Anterior cingulate cortex (tissue), 58 donors: ENCODE results near the gene WFDC10B.
"Not testable (repeated sequence)": the region's sequence is repeated elsewhere in the genome, so short reads cannot be mapped to it uniquely, and the experiment has no call there.

ENCODE experiments used
- DNase-seq, 58 donors: peaks; one replicate each; lab custom pipeline; 2025; lab: John Stamatoyannopoulos, UW

WFDC10B gene

DNA sequence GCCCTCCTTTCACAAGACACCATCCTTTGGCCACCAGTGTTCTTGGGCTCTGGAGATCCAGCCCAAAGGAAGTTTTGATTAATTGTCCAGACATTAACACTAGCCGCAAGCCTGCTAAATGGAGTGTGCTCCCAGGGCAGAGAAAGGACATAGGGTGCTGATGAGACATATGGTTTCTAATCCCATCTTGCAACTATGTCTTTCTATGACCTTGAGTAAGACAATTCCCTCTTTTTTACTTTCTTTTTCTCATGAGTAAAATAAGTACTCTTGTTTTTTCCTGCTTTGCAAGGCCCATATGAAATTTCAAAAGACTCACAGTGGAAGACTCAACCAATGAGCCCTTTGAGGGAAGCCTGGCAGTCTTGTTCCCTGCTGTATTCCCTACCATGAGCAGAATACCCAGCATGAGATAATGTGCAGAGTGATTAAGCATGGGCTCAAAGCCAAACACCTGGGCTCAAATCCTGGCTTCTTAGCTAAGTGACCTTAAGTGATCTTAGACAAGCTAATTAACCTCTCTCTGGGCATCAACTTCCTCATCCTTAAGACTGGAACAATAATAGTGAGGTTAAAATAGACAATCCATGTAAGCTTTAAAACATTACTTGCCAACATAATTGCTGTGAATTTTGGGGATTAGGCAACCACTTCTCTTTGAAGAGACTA, at the start of gene WFDC10B:
Gene WFDC10B, minus strand, starts transcription at position 51 of the 669 bp plus-strand sequence. CDS start 19,027 bp downstream, outside the sequence.
- no peak for DNase-seq

DNA sequence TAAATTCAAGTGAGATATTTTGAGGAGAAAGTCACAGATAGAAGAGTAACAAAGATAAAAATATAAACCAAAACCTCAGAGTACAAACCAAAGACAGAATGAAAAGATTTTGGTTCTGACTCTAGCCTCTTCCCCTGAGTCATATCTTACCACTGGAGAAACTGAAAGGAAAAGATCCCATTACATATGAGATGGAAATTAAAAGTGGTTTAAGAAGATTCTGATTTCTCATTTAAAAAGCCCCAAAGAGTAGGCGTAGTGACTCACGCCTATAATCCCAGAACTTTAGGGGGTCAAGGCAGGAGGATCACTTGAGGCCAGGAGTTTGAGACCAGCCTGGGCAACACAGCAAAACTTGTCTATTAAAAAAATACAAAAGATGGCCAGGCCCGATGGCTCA, 47.9 kb upstream of the WFDC10B start:
- DNase-seq, result no peak

DNA sequence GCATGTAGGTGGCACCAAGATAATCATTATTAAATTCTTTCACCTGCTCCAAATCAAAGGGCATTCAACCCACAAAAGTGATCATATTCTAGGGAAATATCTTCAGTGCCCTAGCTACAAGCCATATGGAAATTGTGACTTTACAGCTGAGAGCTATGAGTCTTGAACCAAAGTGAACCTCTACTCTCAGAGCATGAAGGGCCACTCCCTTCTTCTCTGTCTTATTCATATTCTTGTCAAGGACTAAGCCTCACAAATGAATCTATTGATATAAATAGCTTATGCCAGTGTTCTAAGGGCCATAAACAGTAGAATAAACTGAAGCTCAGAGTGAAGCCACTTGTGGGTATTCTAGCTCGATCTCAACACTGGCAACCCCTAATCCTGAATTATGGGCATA, 46.9 kb upstream of the WFDC10B start:
- DNase-seq, result no peak

DNA sequence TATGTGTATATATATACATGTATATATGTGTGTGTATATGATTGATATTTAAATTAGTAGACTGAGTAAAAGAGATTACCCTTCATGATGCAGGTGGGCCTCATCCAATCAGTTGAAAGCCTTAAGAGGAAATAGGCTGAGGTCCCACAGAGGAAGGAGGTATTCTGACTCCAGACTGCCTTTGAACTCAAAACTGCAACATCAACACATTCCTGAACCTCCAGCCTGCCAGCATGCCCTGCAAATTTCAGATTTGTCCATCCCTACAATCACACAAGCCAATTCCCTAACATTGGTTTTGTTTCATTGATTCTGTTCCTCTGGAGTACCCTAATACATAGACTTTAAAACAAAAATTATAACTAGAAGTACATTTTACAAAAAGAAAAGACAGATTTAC, 40.2 kb upstream of the WFDC10B start:
- DNase-seq, result no peak

DNA sequence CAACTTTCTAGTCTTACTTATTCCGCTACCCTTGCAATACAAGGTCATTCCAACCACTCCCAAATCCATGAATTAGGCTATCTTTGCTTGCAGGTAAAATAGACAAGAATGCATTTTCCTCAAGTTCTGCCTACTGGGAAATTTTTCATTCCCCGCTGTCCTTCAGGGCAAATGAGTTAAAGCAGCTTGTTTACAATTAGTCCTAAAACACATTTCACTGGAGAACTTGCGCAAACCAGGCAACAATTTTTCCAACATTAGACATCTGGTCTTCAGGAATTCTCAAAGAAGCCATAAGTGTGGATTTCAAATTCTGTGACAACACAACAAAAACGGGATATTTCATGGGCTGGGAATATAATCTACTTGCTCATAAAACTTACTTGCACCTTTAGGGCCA, 37.8 kb upstream of the WFDC10B start:
- DNase-seq, result no peak

DNA sequence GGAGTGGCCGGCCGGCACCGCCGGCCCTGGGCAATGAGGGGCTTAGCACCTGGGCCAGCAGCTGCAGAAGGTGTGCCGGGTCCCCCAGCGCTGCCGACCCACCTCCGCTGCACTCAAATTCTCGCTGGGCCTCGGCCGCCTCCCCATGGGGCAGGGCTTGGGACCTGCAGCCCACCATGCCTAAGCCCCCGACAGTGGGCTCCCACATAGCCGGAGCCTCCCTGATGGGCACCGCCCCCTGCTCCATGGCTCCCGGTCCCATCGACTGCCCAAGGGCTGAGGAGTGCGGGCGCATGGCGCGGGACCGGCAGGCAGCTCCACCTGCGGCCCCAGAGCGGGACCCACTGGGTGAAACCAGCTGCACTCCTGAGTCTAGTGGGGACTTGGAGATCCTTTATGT, 31.2 kb upstream of the WFDC10B start:
- DNase-seq, result no peak

DNA sequence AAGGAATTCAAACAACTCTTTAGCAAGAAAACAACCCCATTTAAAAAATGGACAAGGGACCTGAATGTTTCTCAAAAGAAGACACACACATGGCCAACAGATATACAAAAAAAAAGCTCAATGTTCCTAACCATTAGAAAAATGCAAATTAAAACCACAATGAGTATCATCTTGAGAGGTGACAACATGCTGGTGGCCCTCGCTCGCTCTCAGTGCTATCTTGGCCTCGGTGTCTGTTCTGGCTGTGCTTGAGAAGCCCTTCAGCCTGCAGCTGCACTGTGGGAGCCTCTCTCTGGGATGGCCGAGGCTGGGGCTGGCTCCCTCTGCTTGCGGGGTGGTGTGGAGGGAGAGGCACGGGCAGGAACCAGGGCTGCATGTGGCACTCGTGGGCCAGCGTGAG, 30.7 kb upstream of the WFDC10B start:
- DNase-seq, result no peak

DNA sequence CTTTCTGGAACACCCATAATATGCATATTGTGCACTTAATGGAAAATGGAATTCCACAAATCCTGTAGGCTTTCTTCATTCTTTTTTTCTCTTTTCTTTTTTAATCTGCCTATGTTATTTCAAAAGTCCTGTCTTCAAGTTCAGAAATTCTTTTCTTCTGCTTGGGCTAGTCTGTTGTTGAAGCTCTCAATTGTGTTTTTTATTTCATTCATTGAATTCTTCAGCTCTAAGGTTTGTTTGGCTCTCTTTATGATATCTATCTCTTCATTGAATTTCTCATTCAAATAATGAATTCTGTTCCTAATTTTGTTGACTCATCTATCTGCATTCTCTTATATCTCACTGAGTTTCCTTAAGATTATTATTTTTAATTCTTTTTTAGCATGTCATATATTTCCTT, 27.4 kb upstream of the WFDC10B start:
- no peak for DNase-seq

DNA sequence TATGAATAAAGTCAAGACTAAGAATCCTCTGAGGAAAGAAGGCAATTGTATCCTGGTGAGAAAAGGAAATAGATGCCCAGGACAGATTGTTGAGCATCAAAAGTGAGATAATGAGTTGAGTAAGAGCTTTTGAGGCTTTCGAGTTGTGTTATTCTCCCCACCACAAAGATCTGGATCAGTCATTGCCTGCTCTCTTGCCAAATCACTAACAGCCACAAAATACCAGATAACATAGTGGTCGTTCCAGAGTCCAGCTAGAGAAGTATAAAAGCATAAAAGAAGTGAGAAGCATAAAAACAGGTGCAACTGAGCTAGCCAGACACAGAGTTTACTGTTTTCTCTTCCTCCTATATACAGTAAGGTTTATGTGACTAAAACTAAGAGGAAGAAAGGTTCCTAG, 22.2 kb upstream of the WFDC10B start:
- no peak for DNase-seq

DNA sequence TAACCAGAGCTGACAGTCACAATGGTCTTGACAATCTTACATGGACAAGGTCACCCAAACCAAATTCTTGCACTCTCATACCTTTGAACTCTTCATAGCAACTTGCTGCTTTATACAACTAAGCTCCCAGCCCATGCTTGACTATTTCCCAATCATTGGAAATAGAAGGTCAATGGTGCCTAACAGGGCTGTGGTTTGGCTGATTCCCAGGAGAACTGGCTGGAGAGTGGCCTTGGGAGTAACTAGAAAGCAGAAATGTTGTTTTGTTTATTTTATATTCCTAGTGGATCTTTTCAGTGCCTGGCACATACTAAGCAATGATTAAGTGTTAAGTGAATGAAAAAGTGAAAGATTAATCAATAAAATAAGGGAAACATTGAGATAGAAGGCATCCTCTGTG, 20.3 kb upstream of the WFDC10B start:
- no peak for DNase-seq

DNA sequence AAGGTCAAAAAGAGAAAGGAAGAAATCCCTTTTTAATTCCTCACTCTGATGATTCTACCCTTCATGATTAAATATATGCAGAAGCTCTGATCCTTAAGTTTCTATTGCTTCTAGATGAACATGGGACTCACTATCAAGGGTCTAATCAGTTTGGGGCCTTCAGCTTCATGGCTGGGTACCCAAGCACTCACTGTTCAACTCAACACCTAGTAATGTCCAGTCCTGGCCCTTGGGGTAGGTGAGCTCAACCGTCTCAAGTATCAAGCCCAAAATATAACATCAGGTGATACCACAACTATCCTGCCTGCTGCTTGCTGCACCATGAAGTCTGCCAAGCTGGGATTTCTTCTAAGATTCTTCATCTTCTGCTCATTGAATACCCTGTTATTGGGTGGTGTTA, 17.2 kb upstream of the WFDC10B start, which contains the start of gene SPINT4:
Gene SPINT4, plus strand, starts transcription at position 301 of the 400 bp plus-strand sequence. Its CDS starts 21 bp downstream, at position 322.
- no peak for DNase-seq

DNA sequence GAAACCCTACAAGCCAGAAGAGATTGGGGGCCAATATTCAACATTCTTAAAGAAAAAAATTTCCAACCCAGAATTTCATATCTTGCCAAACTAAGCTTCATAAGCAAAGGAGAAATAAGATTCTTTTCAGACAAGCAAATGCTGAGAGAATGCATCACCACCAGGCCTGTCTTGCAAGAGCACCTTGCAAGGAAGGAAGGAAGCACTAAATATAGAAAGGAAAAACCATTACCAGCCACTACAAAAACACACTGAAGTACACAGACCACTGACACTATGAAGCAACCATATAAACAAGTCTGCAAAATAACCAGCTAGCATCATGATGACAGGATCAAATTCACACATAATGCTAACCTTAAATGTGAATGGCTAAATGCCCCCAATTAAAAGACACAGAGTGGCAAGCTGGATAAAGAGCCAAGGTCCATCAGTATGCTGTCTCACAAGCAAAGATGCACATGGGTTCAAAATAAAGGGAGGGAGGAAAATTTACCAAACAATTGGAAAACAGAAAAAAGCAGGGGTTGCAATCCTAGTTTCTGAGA, 11.4 kb upstream of the WFDC10B start:
- not testable (repeated sequence) for DNase-seq

DNA sequence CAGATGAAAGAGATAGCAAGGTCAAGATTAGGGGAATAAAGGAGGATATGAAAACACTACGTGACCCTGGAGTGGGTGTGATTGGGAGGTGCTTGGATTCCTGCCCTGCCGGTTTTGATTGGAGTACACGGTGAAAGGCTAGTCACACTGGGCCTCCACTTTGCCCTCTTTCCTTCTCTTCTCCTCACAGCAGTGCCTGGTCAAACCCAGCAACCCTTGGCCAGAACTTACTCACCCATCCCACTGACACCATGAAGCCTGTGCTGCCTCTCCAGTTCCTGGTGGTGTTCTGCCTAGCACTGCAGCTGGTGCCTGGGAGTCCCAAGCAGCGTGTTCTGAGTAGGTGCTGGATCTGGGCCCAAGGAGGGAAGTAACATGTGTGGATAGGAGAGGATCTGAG, 2.9 kb downstream of the WFDC10B start, which contains the start of gene WFDC13:
Gene WFDC13, plus strand, starts transcription at position 166 of the 400 bp plus-strand sequence. Its CDS starts 86 bp downstream, at position 252.
- DNase-seq, result no peak

DNA sequence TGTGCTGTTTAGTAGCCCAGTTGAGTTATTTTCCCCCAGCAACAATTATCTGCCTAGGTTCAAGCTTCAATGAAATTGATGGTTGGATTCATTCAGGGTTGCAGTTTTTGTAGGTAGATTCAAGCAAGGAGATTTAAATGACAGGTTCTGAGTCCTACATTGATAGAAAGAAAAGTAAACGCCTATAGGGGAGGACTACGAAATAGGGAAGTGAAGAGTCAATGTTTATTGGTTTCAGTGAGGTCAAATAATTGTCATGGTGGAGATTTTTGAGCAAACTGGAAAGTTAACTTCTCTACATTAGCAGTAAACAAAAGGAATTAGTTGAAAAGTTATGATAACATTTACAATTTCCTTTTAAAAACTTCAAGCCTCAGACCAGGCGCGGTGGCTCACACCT, 3.7 kb downstream of the WFDC10B start:
- DNase-seq, result no peak

DNA sequence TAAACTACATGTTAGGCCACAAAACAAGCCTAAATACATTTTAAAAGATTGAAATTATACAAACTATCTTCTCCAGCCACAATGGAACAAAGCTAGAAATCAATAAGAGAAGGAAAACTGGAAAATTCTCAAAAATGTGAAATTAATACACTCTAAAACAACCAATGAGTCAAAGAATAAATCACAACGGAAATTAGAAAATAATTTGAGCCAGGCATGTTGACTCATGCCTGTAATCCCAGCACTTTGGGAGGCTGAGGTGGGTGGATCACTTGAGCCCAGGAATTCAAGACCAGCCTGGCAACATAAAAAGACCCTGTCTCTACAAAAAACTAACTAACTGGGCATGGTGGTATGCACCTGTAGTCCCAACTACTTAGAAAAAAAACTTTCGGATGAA, 9.3 kb downstream of the WFDC10B start:
- DNase-seq, result no peak

DNA sequence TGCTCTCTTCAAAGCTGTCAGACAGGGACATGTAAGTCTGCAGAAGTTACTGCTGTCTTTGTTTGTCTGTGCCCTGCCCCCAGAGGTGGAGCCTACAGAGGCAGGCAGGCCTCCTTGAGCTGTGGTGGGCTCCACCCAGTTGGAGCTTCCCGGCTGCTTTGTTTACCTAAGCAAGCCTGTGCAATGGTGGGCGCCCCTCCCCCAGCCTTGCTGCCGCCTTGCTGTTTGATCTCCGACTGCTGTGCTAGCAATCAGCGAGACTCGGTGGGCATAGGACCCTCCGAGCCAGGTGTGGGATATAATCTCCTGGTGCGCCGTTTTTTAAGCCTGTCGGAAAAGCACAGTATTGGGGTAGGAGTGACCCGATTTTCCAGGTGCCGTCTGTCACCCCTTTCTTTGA, 11.5 kb downstream of the WFDC10B start:
- DNase-seq, result not testable (repeated sequence)

DNA sequence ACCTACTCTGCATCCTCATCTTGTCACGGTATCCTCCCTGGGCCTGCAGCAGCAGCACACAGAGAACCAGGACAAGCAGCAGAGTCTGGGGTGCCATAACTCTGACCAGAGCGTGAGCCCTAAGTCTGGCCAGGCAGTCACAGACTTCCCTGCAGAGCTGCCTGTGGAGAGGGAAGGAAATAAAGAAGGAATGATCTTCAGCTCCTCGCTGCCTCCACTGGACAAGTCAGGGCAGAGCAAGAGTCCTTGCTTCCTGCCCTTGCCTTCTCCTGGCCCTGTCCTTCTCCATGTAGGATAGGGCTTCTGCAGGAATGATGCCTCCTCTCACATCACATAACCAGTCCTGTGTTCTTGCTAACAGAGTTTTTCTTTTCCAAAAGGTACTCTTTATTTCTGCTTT, 18.9 kb downstream of the WFDC10B start:
- DNase-seq, result no peak

DNA sequence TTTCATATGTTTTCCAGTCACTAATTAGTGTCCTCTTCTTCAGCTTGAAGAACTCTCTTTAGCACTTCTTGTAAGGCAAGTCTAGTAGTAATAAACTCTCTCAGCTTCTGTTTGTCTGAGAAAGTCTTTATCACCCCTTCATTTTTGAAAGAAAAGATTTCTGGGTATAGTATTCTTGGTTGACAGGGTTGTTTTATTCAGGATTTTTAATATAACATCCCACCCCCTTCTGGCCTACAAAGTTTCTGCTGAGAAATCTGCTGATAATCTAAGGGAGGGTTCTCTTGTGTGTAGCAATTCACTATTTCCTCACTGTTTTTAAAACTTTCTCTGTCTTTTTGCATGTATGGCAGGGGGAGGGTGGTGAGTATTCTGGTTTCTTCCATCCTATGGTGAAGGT, 25.2 kb downstream of the WFDC10B start:
- DNase-seq, result no peak

DNA sequence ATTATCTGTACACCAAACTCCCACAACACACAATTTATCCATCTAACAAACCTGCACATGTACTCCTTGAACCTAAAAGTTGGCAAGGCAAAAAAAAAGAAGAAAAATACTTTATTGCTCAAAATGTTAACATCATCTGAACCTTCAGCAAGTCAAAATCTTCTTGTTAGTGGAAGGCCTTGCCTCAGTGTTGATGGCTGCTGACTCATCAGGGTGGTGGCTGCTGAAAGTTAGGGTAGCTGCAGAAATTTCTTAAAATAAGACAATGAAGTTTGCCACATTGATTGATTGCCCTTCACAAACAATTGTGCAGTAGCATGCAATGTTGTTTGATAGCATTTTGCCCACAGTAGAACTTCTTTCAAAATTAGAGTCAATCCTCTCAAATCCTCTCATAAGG, 32.1 kb downstream of the WFDC10B start:
- no peak for DNase-seq

DNA sequence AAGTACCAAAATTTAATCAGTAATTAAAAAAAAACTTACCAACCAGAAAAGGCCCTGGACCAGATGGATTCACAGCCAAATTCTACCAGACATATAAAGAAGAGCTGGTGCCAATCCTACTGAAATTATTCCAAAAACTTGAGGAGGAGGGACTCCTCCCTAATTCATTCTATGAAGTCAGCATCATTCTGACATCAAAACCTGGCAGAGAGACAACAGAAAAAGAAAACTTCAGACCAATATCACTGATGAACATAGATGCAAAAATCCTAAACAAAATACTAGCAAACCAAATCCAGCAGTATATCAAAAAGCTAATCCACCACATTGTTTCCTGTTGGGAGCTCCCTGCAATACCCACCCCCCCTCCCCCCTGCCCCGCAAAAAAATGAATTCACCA, 34.7 kb downstream of the WFDC10B start, which contains the start of gene WFDC11:
Gene WFDC11, minus strand, starts transcription at position 101 of the 400 bp plus-strand sequence. CDS start 19,639 bp downstream, outside the sequence.
- no peak for DNase-seq

DNA sequence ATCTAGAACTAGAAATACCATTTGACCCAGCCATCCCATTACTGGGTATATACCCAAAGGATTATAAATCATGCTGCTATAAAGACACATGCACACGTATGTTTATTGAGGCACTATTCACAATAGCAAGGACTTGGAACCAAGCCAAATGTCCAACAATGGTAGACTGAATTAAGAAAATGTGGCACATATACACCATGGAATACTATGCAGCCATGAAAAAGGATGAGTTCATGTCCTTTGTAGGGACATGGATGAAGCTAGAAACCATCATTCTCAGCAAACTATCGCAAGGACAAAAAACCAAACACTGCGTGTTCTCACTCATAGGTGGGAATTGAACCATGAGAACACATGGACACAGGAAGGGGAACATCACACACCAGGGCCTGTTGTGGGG, 47.8 kb downstream of the WFDC10B start:
- not testable (repeated sequence) for DNase-seq

DNA sequence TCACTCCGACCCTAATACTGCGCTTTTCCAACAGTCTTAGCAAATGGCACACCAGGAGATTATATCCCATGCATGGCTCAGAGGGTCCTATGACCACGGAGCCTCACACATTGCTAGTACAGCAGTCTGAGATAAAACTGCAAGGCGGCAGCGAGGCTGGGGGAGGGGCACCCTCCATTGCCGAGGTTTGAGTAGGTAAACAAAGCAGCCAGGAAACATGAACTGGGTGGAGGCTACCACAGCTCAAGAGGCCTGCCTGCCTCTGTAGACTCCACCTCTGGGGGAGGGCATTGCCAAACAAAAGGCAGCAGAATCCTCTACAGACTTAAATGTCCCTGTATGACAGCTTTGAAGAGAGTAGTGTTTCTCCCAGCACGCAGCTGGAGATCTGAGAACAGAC, 53.1 kb downstream of the WFDC10B start:
- DNase-seq, result not testable (repeated sequence)
